TTC549 (cell line): ENCODE results near the gene VWA8.
"Not testable (repeated sequence)": the region's sequence is repeated elsewhere in the genome, so short reads cannot be mapped to it uniquely, and the experiment has no call there.

ENCODE experiments used
- FAIRE-seq: peaks from 2 replicates; lab custom pipeline; 2012; peaks lifted over from hg19 to GRCh38; lab: Jason Lieb, UNC

VWA8 gene

DNA sequence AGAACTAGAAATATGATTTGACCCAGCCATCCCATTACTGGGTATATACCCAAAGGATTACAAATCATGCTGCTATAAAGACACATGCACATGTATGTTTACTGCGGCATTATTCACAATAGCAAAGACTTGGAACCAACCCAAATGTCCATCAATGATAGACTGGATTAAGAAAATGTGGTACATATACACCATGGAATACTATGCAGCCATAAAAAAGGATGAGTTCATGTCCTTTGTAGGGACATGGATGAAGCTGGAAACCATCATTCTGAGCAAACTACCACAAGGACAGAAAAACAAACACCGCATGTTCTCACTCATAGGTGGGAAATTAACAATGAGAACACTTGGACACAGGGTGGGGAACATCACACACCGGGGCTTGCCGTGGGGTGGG lies 38.0 kb downstream of the VWA8 start:
- not testable (repeated sequence) for FAIRE-seq

DNA sequence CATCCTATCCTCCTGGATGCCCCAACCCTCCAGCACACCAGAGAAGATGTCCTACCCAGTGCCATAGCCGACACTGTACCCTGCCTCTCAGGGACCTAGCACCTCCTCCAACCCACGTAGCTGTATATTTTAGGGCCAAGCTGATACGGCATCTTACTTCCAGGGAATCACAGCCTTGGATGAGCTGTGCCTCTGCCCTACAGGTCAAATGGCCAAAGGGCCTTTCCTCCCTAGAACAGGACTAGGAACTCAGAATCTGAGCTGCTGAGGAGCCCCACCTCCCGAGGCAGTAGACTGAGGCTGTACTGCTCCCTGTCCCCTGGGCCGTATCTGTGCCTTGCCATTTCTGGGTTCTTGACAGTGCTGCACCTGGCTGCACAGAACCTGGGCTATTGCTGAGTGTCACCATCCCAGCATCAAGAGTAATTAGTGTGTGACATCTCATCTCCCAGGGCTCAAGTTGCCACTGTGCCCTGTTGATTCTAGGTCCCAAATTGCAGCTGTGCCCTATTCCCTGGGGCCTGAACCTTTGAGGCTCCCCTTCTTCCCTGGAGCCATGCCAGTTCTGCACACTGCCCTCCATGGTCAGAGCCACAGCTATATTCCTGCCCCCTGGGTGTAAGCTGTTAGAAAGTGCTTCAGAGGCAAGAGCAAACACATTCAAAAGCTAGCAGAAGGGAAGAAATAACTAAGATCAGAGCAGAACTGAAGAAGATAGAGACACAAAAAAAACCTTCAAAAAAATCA lies 41.0 kb downstream of the VWA8 start:
- FAIRE-seq = no peak

DNA sequence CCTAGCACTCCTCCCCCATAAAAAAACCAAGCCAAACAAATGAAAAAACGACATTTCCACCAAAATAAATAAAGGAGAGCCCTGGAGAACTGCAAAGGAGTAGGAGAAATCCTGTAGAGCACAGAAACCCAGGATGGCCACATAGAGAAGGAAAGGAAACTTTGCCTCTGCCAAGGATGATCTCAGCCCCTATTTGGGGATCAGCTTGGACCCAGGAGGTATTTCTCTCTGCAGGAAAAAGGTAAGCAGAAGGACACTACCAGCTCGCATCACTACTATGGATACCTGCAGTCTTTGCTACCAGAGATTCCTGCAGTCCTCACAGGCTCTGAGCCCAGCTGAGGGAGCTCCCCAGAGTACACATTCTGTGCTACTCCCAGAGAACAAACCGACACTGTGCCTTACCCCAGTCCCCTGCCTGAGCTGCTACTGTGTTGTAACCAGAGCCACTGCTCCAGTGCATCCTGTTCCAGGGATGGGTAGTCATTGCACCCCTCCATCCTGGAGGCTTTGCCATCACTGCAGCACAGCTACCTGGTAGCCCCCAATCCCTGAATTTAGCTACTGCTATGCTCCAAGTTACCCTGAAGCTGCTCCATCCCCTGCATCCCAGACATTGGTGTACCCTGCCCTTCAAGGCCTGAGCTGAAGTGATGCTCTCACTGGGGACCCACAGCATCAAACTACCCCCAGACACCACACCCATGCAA lies 41.7 kb downstream of the VWA8 start:
- no peak for FAIRE-seq

DNA sequence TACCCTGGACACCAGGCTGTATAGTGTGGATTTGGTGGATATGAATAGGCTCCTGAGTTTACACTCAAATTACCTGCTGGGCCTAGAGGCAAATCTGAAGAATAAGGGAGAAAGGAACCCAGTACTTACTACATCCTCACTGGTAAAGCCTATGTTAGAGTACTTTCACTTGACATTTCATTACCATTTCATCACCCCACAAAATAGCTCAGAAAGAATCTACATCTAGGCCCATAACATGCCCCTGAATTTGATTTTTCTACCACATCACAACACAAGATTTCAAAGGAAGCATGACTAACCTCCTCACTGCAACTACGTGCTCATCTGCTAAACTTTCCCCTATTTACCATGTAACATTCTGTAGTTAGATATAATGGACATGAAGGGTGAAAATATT lies 43.3 kb downstream of the VWA8 start:
- FAIRE-seq = no peak

DNA sequence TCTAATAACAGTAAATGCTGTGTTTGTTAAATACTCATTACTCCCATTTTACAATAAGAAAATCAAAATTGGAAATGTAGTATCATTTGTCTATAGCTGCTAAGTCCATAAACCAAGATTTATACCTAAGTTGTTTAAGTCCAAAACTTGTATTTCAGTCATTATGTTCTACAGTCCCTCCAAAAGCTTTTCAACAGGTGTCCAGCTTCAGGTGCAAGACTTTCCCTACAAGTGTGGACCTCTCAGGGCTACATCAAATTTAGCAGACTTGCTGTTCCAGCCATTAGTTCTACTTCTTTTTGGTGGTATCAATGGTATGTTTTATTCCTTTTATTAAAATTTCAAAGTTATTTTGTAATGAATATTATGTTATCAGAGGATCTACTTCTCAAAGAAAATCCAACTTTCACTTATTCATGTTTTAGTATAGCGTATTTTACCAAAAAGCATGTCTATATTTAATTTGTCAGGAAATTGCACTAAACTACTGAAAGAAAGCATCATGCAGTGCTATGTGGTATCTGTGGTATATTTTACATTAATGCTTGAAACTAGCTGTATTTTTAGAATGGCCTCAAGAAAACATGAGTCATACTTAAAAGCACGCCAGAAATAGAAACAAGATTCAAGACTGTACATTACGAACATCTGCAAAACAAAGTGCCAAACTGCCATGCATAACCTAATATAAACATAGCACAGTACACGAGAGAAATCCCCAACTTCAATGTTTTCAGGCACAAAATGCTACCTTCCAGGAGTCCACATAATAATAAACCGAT lies 44.5 kb downstream of the VWA8 start:
- no peak for FAIRE-seq

DNA sequence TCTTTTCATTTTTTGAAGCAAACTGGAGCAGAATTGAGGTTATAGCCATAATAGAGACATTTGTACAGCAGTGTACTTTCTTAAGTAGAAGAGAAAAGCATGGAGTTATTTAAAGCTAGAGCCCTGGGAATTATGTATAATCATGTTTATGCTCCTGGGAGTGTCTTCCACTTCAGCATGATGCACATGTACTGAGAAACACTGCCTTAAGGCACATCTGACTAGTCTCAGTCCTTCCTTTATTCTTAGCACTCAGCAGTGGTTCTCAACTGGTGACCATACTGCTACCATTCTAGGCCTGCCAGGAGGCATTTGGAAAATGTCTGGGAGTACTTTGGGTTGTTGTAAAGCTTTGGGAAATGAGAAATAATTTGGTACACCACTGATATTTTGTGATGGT lies 45.8 kb downstream of the VWA8 start:
- FAIRE-seq = no peak

DNA sequence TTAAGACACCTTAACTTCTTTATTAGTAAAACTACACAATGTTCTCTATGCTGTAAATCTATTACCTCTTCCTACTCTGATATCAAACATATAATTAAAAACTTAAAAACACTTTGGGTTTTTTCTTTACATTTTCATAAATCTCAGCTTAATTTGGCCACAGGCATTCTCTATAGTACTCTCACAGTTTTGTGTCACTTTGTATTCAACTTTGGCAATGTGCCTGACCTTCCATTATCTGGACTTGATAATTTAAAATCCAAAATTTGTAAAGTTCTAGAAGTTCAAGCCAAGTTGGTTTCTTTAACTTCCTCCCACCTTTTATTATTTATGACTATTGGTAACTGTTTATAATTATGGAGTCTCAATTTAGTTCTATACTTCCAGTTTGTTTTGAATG lies 46.4 kb downstream of the VWA8 start:
- no peak for FAIRE-seq

DNA sequence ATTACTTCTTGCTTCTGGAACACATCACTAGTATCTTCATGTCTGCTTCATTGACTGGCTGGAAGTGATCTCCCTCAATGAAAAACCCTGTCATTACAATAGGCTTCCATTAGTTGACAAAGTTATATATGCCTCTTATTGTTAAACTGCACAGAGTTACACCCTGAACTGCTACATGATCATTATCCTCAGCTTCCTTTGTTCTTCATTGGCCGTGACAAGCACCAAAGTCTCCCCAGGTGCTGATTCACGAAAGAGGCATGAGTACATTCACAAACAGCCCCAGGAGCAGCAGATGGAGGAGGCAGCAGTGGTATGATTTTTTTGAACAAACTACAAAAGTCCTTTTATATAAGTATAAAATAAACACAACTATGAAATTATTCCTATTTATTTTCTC lies 51.4 kb downstream of the VWA8 start:
- FAIRE-seq = no peak

DNA sequence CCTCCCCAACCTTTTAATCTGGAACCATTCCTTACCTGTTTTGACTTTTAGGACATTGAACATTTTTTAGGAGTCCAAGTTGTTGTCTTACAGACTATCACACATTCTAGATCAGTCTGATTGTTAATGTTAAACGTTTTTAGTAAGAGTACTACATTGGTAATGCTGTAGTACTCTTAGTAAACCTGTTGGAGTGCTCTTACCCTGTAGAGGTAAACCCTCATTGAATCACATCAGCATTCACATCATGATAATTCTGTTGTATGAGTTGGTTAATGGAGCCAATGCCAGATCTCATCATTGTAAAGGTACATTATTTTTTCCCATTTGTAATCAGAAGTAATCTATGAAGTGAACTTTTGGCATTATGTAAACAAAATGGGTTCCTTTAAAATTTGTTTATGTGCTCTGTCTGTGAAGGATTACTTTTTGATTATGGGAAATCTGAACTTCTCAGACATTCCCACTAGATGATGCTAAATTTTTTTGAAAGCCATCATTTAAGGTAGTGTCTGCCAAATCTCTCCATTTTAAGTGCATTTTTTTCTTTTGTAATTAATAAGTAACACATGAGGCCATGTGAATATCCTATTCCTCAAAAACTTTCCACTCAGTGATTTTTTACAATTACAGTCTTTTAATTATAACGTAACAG lies 55.2 kb downstream of the VWA8 start:
- peak; percentile 86 for FAIRE-seq

DNA sequence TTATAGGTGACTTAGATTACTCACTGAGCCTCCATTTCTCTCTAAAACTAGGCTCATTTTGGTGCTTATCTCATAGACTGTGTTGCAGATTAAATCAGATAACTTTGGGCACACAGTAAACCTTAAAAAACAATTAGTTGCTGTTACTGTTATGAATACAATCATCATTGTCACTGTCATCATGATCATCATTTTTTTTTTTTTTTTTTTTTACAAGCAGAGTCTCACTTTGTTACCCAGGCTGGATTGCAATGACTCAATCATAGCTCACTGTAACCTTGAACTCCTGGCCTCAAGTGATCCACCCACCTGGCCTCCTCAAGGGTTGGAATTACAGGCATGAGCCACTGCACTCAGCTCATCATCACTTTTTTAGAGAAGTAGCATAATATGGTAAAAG lies 60.0 kb downstream of the VWA8 start:
- no peak for FAIRE-seq

DNA sequence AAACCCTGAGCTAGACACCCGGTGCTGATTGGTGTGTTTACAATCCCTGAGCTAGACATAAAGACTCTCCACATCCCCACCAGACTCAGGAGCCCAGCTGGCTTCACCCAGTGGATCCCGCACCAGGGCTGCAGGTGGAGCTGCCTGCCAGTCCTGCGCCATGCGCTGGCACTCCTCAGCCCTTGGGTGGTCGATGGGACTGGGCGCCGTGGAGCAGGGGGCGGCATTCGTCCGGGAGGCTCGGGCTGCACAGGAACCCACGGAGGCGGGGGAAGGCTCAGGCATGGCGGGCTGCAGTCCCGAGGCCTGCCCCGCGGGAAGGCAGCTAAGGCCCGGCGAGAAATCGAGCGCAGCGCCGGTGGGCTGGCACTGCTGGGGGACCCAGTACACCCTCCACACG lies 62.5 kb downstream of the VWA8 start:
- FAIRE-seq = not testable (repeated sequence)

DNA sequence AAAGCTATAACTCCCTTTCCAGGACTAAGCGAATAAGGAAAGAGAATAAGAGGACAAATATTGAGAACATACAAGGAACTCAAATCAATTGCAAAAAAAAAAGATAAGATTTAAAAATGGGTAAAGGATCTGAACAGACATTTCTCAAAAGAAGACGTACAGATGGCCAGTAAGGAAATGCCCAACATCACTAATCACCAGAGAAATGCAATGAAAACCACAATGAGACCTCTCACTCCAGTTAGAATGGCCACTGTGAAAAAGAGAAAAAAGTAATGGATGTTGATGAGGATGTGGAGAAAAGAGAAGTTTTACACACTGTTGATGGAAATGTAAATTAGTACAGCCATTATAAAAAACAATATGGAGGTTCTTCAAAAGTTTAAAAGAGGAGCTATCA lies 63.8 kb downstream of the VWA8 start:
- no peak for FAIRE-seq

DNA sequence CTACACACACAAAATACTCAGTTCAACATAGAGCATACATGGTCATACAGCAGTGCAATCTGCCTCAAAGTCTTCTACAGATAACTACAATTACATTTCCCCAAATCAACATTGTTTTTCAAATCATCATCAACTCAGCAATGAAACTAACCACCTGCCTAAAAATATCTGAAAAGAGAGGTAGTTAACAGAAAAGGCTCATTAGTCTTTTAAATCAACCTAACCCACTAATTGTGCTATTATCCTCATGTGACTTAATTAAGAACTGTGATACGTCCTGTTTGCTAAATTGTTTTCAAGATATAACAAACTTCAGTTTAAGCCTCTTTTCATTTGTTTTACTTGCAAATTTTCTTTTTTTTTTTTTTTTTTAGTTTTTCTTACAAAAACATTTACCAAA lies 65.4 kb downstream of the VWA8 start:
- FAIRE-seq = no peak

DNA sequence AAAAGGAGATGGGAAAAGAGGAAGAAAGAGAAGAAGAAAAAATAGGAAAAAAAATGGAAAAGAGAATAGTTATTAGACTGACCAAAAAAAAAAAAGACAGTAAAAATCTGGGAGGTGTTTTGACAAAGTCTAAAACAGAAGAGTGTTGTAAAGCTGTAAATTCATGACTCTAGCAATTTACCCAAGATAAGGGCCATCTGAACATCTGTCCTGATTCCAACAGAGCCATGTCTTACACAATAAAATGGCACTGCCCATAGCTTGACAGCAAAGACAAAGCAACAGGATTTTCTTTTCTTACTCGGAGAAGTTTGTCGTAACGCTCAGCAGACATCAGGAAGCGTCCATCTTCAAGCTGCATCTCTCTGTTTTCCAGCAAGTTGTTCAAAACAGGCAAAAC lies 69.8 kb downstream of the VWA8 start:
- FAIRE-seq = no peak

DNA sequence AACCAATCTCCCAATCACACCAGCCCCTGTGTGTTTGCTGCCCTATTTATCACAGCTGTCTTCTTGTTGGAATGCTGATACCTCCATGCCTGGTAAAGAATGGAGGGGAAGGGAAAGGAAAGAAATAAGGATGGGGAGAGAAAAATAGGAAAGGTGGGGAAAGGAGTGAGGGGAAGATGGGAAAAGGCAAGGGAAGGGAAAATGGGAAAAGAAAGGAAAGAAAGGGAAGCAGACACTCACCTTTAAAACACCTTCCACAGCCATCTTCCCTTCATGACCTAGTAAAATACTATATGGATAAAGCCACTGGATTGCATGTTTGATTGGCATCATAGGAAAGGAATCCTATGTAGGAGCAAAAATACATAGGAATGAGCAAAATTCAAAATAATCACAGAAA lies 77.8 kb downstream of the VWA8 start:
- no peak for FAIRE-seq

DNA sequence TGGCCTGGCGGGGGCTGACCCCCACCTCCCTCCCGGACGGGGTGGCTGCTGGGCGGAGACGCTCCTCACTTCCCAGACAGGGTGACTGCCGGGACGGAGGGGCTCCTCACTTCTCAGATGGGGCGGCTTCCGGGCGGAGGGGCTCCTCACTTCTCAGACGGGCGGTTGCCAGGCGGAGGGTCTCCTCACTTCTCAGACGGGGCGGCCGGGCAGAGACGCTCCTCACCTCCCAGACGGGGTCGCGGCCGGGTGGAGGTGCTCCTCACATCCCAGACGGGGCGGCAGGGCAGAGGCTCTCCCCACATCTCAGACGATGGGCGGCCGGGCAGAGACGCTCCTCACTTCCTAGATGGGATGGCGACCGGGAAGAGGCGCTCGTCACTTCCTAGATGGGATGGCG lies 79.0 kb downstream of the VWA8 start:
- not testable (repeated sequence) for FAIRE-seq

DNA sequence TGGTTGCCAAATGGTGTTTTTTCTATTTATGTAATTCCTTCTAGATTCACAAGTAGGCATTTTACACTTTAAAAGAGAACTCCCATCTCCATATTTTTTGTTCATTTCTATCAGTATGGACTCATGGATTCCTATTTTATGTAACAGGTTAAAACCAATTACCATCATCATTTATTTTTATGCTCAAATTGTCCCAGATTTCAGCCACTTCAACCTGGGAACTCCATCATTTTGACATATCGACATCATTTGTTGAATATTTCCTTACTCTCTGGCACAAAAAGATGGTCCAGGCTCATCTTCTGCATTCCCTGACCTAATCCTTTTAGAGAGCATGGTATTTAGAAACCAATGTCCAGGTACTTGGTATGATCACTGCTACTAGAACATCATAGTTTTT lies 79.9 kb downstream of the VWA8 start:
- no peak for FAIRE-seq

DNA sequence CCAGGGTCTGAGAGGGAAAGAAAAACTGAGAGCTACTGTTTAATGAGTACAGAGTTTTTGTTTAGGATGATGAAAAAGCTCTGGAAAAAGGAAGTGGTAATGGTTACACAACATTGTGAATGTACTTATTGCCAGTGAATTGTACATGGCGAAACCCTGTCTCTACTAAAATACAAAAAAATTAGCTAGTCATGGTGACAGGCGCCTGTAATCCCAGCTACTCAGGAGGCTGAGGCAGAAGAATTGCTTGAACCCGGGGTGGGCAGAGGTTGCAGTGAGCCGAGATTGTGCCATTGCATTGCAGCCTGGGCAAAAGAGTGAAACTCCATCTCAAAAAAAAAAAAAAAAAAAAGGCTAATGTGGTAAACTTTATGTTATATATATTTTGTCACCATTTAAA lies 96.3 kb downstream of the VWA8 start:
- no peak for FAIRE-seq

DNA sequence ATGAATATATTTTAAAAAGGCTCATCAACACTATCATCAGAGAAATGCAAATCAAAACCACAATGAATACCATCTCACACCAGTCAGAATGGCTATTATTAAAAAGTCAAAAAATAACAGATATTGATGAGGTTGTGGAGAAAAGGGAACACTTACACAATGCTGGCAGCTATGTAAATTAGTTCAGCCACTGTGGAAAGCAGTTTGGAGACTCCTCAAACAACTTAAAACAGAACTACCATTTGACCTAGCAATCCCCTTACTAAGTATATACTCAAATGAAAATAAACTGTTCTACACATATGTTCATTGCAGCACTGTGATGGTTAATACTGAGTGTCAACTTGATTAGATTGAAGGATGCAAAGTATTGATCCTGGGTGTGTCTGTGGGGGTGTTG lies 98.2 kb downstream of the VWA8 start:
- not testable (repeated sequence) for FAIRE-seq

DNA sequence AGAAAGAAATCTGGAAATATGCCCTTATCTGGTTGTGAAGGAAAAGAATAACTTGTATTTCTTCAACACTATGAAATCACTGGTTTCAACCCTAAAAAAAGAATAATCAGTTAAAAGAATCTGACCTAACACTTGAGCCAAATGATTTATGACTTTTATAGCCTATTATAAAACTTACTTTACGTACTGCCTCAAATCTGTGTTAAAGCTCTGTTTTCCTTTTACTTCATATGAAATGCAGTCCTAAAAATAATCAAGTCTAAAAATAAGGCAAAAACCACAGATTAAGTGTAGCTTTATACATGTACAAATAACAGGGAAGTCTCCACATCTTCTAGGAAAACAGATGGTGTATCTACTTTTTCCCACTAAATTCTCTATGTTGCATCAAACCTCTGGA lies 101.3 kb downstream of the VWA8 start:
- FAIRE-seq = no peak

DNA sequence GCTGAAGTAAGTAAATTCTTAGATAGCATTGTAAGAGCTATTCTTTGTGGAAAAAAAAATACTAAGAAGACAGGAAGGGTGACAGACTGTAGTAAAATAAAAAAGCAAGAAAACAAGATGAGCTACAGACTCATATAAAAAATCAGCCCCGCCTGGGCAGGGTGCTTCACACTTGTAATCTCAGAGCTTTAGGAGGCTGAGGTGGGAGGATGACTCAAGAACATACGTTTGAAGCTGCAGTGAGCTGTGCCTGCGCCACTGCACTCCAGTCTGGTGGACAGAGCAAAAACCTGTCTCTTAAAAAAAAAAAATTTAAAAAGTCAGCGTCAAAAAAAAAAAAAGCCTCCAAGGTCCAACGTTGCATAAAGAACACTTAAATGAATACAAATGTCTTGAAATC lies 102.1 kb downstream of the VWA8 start:
- FAIRE-seq = no peak

DNA sequence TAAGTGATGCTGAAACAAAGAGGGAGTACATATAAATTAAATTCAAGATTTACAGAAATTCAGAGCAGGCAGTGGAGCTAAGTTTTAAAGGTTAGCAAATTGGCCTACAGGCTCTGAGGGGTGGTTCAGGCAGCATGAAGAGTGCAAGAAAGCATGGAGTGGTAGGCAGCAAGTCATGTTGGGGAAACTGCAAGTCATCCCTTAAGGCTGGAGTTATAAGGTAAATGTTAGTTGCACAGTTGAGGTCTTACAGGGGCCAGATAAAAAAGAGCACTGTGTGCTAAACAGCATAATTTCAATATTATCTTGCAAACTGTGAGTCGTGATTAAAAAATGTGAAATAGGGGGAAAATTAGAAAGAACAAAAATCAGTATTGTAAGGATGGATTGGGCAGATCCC lies 106.2 kb downstream of the VWA8 start:
- FAIRE-seq = no peak

DNA sequence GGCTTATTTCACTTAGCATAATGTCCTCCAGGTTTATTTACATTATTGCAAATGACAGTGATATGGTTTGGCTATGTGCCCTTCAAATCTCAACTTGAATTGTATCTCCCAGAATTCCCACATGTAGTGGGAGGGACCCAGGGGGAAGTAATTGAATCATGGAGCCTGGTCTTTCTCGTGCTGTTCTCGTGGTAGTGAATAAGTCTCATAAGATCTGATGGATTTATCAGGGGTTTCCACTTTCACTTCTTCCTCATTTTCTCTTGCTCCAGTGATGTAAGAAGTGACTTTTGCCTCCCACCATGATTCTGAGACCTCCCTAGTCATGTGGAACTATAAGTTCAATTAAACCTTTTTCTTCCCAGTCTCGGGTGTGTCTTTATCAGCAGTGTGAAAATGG lies 109.6 kb downstream of the VWA8 start:
- FAIRE-seq = no peak
